GM18873 (cell line): ENCODE measurements around the gene JPH3.

Experiments used
- ATAC-seq: cut with Tn5 transposase; IDR thresholded peaks from one replicate; pipeline ENCODE4 v1.9.1; 2021; ENCODE audit warnings: mild to moderate bottlenecking, moderate library complexity, moderate number of reproducible peaks; ENCODE audit not compliant: unreplicated experiment, low FRiP score

The JPH3 gene

DNA sequence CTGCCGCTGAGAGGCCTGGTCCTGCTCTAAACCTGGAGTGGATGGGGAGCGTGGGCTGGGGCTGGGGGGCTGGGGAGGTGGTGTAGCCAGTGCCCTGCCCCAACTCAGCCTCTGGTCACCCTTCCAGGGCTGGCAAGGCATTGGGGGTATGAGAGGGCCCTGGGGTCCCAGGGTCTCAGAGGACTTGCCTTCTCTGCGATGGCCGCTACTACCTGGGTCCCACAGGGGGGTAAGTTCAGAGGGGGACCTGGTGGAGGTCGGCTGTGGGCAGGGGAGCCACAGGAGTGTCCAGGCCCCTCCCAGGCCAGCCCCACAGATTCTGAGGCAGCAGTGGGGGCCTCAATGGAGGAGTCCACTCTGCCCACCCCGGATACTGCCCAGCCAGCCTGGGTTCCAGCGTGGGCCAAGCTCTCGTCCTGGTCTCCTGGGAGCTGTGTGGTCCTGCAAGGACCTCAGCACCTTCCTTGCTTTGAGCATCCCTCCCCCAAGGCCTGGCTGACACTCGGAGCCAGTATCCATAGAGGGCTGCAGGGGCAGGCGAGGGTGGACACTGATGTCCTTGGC is 20.5 kb downstream of the JPH3 start:
- ATAC-seq, result no peak

DNA sequence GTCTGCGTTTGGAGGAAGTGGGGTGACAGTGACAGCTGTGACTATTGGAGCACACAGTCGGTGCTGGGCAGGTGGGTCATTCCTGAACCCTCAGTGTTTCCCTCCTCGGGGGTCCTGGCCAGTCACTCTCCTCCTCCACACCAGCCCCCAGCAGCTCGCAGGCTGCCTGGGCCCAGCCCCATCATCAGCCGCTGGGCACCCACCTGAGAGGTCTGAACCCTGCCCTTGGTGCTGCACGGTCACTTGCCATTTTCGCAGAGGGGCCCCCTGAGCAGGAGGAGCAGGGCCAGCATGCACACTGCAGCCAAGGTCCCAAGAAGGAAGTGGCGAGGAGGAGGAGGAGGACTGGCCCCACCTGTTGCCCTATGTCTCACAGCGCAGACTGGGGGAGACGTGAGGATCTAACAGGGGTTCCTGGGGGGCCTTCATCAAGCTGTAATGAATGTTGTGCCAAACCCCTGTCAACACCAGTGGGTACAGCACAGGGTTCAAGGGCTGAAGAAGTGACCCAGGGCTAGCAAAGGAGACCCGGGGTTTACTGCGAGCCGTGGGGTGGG is 23.0 kb downstream of the JPH3 start:
- ATAC-seq, result no peak

- no peak for ATAC-seq
Measured at GRCh38 chr16:87626401-87626800, 24.1 kb downstream of the JPH3 start.

DNA sequence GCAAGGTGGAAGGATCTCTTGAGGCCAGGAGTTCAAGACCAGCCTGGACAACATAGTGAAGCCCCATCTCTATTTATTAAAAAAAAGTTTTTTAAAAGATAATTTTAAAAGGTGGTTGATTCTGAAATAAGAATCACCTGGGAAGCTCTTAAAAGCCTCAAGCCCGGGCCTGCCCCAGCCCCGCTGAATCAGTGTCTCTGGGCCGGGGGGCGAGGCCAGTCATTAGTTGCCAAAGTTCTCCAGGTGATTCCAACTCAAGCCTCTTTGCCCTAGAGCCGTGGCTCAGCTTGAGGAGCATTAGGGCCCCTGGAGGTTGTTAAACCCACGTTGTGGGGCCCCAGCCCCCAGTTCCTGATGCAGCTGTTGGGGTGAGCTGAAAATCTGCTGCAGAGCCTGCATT is 24.6 kb downstream of the JPH3 start:
- no peak for ATAC-seq

DNA sequence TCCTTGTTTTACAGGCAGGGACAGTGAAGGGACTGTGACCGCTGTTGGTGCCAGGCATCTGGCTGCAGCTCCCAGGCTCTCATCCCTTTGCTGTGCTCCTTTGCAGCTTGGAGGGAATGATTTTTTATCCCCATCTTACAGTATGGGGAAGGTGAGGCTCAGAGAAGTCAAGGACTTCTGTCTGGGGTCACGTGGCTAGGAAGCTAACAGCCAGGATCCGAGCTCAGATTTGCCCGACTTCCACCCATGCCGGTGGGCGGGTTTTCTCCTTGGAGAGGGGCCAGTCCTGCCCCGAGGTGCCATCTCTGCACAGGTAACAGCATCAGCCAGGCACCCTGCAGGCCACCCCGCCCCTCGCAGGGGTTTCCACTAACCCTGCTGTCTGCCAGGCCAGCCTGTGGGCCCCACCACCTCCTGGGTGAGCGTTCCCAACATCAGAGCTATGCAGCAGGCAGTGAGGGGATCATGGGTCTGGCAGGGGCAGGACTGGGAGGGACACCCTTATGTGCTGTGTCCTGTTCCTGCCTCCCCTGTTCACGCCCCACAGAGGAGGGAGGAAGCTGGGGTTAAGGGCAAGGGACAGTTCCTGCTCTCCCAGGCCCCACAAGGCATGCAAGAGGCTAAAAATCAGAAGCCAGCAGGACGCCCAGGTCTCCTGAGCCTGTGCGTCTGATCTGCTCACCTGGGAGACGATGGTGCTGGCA is 25.4 kb downstream of the JPH3 start:
- no peak for ATAC-seq

DNA sequence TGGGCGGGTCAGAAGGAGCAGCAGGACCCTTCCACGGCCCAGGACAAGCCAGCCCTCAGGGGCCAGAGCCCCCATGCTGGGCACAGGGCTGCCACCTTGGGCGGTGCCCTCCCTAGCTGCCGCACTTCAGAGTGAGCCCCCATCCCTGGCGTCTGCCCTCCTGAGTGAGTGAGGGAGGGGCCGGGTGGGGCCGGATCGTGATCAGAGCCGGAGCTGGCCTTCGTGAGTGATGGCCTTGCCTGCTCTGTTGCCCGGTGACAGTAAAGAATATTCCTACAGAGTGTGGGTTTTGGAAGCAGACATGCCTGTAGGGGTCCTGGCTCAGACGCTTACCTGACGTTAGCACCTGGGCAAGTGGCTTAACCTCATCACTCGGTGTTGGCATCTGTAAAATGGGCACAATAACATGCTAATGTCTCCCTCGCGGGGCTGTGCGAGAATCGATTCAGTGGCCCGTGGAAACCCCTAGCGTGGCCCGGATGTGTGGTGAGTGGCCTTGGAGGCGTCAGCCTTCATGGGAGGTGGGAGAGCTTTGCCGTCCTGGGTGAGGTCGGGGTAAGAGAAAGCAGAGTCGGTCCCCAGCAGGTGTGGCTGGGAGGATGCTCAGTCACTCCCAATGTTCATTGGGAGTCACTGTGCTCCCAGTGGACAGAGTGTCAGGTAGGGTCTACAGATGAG is 26.1 kb downstream of the JPH3 start:
- ATAC-seq, result no peak

DNA sequence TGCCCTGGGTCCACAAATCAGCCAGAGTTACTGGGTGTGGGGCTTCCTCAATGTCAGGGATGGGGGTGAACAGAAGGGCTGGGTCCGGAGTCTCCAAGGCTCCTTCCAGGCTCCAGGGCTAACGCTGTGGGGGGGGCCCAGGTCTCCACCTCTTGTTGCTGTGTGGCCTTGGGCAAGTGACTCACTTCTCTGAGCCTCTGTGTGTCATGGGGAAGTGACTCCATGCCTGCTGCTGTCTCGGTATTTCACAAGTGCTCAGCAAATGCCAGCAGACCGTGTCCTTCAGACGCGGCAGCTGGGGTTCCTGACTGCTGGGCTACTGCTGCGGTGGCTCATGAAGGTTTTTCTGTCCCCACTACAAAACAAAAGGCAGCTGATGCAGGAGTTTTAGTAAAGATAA is 26.6 kb downstream of the JPH3 start:
- no peak for ATAC-seq

- no peak for ATAC-seq
Measured at GRCh38 chr16:87631067-87631466, 28.8 kb downstream of the JPH3 start.

GRCh38 chr16:87634411-87634810 is 32.1 kb downstream of the JPH3 start:
- ATAC-seq, result no peak

DNA sequence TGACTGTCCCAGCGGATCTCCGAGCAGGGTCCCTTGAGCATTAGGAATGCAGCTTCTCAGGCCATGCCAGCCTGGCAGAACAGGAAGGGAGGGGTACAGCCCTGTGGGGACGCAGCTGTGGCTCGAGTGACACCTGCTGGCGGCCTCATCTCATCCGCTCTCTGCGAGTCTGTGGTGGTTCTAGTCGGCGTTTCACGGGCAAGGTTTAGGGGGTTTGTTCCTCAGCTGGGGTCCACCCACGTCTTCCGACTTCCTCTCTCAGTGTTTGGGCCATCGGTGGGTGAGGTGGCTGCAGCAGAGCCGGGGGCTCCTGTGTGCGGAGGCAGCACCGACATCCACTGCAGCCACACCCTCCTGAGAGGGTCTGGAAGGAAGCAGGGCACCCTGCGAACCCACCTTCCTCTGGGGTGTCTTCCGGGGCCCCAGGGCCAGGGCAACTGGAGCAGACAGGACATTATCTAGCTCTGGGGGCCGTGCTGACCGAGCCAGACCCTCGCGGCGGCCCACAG is 33.3 kb downstream of the JPH3 start:
- ATAC-seq, result no peak

DNA sequence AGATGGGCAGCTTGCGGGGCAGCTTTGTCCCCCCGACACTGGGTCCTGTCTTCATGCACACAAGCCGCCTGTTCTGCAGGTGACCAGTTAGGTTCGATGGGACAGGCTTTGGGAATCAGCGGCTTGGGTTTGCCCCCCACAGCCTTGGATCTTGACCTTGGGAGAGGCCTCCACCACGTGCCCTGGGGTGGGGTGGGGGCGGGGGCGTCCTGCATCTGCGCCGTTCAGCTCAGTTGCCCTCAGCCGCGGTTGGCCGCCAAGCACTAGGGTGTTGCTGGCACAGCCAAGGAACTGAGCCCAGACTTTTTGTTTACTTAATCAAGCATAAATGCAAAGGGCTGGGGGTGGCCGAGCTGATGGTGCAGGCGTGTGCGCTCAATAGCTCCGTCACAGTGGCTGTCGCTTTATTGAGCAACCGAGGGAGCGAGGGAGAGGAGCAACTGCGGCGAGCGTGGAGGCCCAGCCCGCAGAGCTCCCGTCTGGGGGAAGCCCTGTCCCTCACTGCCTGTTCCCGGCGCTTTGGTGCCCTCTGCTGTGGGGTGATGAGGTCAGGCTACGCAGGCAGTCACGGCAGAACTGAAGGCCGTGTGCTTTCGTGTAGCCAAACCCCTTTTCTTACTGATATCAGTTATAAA is 33.9 kb downstream of the JPH3 start:
- no peak for ATAC-seq

DNA sequence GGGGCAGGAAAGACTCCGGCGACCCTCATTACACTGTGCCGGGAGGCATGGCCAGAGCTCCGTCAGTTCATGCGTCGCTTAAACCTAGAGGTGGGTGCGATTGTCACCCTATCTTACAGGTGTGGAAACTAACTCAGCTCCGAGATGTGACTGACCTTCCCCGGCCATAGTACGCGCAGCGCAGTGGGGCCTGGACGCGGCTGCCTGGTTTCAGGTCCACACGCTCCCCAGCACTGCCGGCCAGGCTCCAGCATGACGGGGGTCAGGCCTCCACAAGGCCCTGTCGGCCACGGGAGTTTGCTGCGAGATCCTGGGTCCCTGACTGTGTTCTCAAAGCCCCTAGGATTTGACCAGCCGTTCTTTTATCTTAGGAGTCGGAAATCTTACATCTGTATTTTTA is 34.4 kb downstream of the JPH3 start:
- no peak for ATAC-seq

- ATAC-seq, result no peak
Measured at GRCh38 chr16:87637357-87637756, 35.0 kb downstream of the JPH3 start.

DNA sequence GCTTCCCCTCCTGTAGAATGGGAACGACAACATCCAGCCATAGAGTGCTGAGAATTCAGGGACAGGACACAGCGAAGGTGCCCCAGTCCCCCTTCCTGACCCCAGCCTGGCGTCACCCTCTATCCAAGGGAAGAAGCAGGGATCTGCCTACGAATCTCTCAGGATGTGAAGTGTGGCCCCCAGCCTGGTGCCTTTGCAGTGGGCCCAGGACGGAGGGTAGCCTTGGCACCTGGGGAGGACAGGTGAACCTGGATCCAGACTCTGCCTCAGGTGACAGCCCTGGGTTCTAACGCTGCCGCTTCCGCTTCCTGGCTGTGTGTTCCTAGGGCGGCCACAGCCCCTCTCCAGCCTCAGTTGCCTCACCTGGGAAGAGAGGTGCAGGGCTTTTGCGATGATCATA is 36.4 kb downstream of the JPH3 start:
- ATAC-seq, result no peak

- no peak for ATAC-seq
Measured at GRCh38 chr16:87641721-87642120, 39.4 kb downstream of the JPH3 start.

GRCh38 chr16:87642491-87642890 is 40.2 kb downstream of the JPH3 start:
- ATAC-seq, result no peak

DNA sequence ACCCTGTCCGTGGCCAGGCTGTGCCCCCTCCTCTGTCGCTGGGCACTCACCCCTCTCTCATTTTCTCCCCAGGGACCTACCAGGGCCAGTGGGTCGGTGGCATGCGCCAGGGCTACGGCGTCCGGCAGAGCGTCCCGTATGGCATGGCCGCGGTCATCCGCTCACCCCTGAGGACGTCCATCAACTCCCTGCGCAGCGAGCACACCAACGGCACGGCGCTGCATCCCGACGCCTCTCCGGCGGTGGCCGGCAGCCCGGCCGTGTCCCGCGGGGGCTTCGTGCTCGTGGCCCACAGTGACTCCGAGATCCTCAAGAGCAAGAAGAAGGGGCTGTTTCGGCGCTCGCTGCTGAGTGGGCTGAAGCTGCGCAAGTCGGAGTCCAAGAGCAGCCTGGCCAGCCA is 41.9 kb downstream of the JPH3 start:
- no peak for ATAC-seq

DNA sequence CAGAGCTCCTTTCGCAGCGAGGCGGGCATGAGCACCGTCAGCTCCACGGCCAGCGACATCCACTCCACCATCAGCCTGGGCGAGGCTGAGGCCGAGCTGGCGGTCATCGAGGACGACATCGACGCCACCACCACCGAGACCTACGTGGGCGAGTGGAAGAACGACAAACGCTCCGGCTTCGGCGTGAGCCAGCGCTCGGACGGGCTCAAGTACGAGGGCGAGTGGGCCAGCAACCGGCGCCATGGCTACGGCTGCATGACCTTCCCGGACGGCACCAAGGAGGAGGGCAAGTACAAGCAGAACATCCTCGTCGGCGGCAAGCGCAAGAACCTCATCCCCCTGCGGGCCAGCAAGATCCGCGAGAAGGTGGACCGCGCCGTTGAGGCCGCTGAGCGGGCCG is 42.3 kb downstream of the JPH3 start:
- no peak for ATAC-seq

DNA sequence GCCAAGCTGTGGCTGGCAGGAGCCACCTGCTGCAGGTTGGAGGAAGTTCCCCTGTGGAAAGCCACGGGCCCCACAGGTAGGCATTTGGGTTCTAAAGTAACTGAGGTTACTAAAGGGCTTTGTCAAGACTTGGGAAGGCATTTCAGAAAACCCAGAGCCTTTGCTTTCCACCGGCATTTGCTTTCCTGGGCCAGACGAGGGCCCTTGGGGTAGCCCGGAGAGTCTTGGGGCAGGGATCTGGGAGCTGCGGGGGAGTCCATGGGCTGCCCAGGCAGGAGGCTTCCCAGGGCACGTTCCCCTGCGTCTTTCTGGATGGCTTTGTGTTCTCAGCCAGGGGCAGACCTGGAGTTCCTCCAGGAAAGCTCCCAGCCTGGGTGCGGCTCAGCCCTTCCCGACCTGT is 43.5 kb downstream of the JPH3 start:
- ATAC-seq, result no peak

DNA sequence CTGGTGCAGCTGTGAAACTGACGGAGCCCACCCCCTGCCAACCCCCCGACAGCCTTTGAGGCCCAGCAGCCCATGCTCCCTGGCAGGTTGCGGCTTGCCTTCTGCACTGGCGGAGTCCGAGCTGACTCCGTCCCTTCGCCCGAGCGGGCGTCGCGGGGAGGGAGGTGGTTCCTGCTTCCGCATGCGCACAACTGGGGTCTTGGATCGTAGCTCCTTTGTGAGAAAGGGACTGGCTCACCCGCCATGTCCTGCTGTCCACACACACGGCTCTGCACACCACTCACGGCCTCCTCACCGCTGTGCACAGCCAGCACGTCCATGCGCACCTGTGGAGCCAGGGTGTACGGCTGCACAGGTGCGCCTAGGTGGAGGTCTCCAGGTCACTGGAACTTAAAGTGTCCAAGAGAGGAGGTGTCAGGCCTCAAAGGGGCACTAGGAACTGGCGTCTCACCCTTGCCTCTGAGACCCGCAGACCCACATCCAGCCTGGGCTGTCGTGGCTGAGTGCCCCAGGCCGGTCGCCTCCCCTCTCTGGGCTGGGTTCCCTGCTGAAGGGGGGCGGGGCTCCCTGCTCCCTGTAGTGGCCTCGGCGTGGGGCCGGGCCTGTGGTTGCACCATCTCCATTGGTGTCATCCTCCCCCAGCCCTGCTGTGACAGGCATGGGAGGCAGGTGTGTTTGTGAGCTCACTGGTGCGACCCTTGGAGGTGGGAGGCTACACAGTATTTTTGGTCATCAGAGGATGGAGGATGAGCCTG is 45.3 kb downstream of the JPH3 start:
- no peak for ATAC-seq
